Measurements from ENCODE around the gene EDEM3. TPM values are rescaled to one million over a fixed set of nuclear protein-coding genes. Genes with fewer than 3 reads are reported as not detected.

The EDEM3 gene
- polyA plus RNA-seq, 2 of the 4 experiments (the other 2 are of a cell fraction): 10.5 to 24.2 TPM

DNA sequence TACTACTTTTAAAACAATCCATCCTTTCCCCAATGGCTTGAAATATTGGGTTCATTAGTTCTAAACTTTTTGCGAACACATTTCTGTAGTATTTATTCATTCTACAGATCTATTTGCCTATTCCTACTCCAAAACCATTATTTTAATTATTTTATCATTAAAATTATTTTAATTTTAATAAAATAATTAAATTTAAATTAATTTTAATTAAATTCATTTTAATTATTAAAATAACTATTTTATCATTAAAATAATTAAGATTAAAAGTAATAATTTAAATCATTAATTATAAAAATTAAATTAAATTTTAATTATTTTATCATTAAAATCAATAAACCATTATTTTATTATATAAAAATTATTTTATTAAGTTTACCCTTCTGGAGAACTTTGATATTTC lies 15.6 kb downstream of the EDEM3 start:
- no peaks in the 10 kb centered on the region for H3K4me1 ChIP-seq
- FAIRE-seq (no peak), ATAC-seq (no peak), DNase-seq (ENCODE audit: low read depth in 1 of 2, low spot score in 1 of 2) (no peak)
- no peak overlapping the region for H3K27ac ChIP-seq
- 85% methylated on average over 1 of the region's 1 CpG for WGBS (ENCODE audit: missing lambda C conversion rate)
- H3K4me3 ChIP-seq: no peak overlapping the region
- ChIA-PET CTCF (no interaction called here), POLR2A (no interaction called here)
- TF ChIP-seq EP300 (IDR thresholded peaks at IDR 0.05): no peak
- TF ChIP-seq KDM1A (IDR thresholded peaks at IDR 0.05; ENCODE audit: low read depth): no peak
- no peak for TF ChIP-seq ELK1 (IDR thresholded peaks at IDR 0.05; ENCODE audit: low read depth, low read length)
- no peak for TF ChIP-seq MAZ (IDR thresholded peaks at IDR 0.05; ENCODE audit: borderline replicate concordance, low read depth, low read length)
- TF ChIP-seq NFE2L2 (conservative IDR thresholded peaks at IDR 0.05; ENCODE audit: low read length): no peak
- TF ChIP-seq RNF2 (IDR thresholded peaks at IDR 0.05; ENCODE audit: borderline replicate concordance, low read depth): no peak
- H3K9me3 ChIP-seq: no peaks in the 10 kb centered on the region
- H3K4me2 ChIP-seq: no peak overlapping the region

DNA sequence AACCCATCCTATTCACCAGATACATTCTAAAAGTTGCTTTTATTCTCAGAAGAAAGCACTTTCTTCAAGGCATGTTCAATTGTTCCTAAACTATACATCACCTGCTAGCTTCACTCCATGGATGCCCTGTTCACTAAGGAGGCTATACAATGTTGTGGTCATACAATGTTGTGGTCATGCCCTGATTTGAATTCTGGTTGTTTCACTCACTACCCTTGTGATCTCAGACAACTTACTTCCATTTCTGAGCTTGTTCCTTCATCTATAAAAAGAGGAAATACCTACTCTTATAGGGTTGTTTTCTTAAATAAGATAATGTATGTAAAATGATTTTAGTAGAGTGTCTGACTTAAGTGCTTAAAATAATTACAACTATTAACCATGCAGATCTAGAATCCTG lies 19.7 kb downstream of the EDEM3 start:
- ATAC-seq: no peak
- DNase-seq (ENCODE audit: low read depth in 1 of 2, low spot score in 1 of 2): no peak
- Histone ChIP-seq H3K9me3 (no peaks in the 10 kb centered on the region), H3K4me3 (no peak overlapping the region), H3K27ac (no peak overlapping the region), H3K4me2 (no peak overlapping the region), H3K4me1 (no peaks in the 10 kb centered on the region)
- CTCF ChIA-PET: interaction anchor here (1.0 kb wide), 1 partner anchor 8 kb away, joined by 4 read pairs; no protein-coding TSS in a partner anchor
- POLR2A ChIA-PET: no interaction called here
- no peak for TF ChIP-seq NFE2L2 (conservative IDR thresholded peaks at IDR 0.05; ENCODE audit: low read length)
- no peak for TF ChIP-seq FOXS1 (CRISPR knock-in tag; IDR thresholded peaks at IDR 0.05)
- no peak for TF ChIP-seq MAX (IDR thresholded peaks at IDR 0.05)
- TF ChIP-seq GATA3 (IDR thresholded peaks at IDR 0.05; ENCODE audit: borderline replicate concordance): no peak
- TF ChIP-seq SREBF2 (IDR thresholded peaks at IDR 0.05): no peak
- no peak for TF ChIP-seq CTCF (IDR thresholded peaks at IDR 0.05)
- TF ChIP-seq RARB (CRISPR knock-in tag; IDR thresholded peaks at IDR 0.05): no peak
- TF ChIP-seq TP53 (CRISPR knock-in tag; IDR thresholded peaks at IDR 0.05): no peak
- no peak for TF ChIP-seq RCOR1 (IDR thresholded peaks at IDR 0.05; ENCODE audit: low read depth, low read length)
- no peak for TF ChIP-seq KDM5A (IDR thresholded peaks at IDR 0.05)
- TF ChIP-seq PHF8 (IDR thresholded peaks at IDR 0.05; ENCODE audit: borderline replicate concordance, low read depth): no peak
- TF ChIP-seq HOXB5 (CRISPR knock-in tag; IDR thresholded peaks at IDR 0.05): no peak
- no peak for TF ChIP-seq RFX5 (IDR thresholded peaks at IDR 0.05)
- no peak for TF ChIP-seq ZC3H11A (IDR thresholded peaks at IDR 0.05)
- TF ChIP-seq CHD4 (IDR thresholded peaks at IDR 0.05; ENCODE audit: borderline replicate concordance): no peak
- TF ChIP-seq SMC3 (IDR thresholded peaks at IDR 0.05): no peak
- TF ChIP-seq POLR2AphosphoS2 (conservative IDR thresholded peaks at IDR 0.05; ENCODE audit: low read length): no peak
- no peak for TF ChIP-seq RAD21 (conservative IDR thresholded peaks at IDR 0.05 in 1 of 2, IDR thresholded peaks at IDR 0.05 in 1 of 2)
- no peak for TF ChIP-seq MAFK (IDR thresholded peaks at IDR 0.05; ENCODE audit: partially characterized antibody)
- FAIRE-seq: no peak

DNA sequence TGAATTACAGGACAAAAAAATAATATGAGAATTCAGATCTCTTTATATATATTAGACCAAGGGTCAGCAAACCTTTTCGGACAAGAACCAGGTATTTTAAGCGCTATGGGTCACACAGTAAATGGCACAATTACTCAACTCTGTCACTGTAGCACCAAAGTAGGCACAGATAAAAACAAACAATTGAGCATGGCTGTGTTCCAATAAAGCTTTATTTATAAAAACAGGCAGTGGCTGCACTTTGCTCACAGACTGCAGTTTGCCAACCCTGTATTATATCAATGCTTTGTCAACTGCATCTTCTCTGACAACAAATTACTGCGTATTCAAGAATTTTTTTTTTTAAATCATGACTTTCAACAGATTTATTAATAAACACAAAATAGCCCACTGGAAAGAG lies 29.8 kb downstream of the EDEM3 start:
- no peak for DNase-seq (ENCODE audit: low read depth in 1 of 2, low spot score in 1 of 2)
- no peak overlapping the region for H3K4me3 ChIP-seq
- no peak for ATAC-seq
- no peaks in the 10 kb centered on the region for H3K4me1 ChIP-seq
- POLR2A ChIA-PET: no interaction called here
- 94% methylated on average over 3 of the region's 3 CpGs for WGBS (ENCODE audit: missing lambda C conversion rate)
- no peak overlapping the region for H3K27ac ChIP-seq
- FAIRE-seq: no peak
- CTCF ChIA-PET: no interaction called here
- H3K4me2 ChIP-seq: no peak overlapping the region
- H3K9me3 ChIP-seq: no peaks in the 10 kb centered on the region
- TF ChIP-seq REST (IDR thresholded peaks at IDR 0.05) (no peak), MAFK (IDR thresholded peaks at IDR 0.05; ENCODE audit: partially characterized antibody) (no peak), FOSB (CRISPR knock-in tag; IDR thresholded peaks at IDR 0.05) (no peak), MAZ (IDR thresholded peaks at IDR 0.05; ENCODE audit: borderline replicate concordance, low read depth, low read length) (no peak), FOXS1 (CRISPR knock-in tag; IDR thresholded peaks at IDR 0.05) (no peak), CHD2 (IDR thresholded peaks at IDR 0.05; ENCODE audit: low read length, partially characterized antibody) (no peak), TFCP2L1 (CRISPR knock-in tag; IDR thresholded peaks at IDR 0.05) (no peak), POLR2AphosphoS2 (conservative IDR thresholded peaks at IDR 0.05; ENCODE audit: low read length) (no peak), BCL3 (IDR thresholded peaks at IDR 0.05) (no peak)

Data from A549 (cell line).